HEK293 (cell line): Measurements from ENCODE around the gene PSME1.

Source experiments
- KLF16 ChIP-seq: fragments of 450-650 bp; formaldehyde crosslinking; IDR thresholded peaks from 2 replicates; pipeline ENCODE4 v1.5.1; 2017; ENCODE audit warnings: missing biosample characterization, missing genetic modification characterization
- OVOL3 ChIP-seq: fragments of 450-650 bp; formaldehyde crosslinking; IDR thresholded peaks from 2 replicates; pipeline ENCODE4 v1.5.1; 2016; ENCODE audit warnings: missing biosample characterization, missing genetic modification characterization
- REST ChIP-seq: fragments of 450-650 bp; formaldehyde crosslinking; IDR thresholded peaks from 2 replicates; pipeline ENCODE4 v1.5.1; 2016; ENCODE audit warnings: missing biosample characterization, missing genetic modification characterization
- YY1 ChIP-seq: fragments of 450-650 bp; formaldehyde crosslinking; IDR thresholded peaks from 2 replicates; pipeline ENCODE4 v1.5.1; 2018; ENCODE audit warnings: missing biosample characterization, missing genetic modification characterization
- ZNF274 ChIP-seq, 2 experiments: fragments of 200-500 bp in 1 of 2; fragments of 450-650 bp in 1 of 2; sonication (Bioruptor generic) in 1 of 2; formaldehyde crosslinking in 1 of 2; IDR thresholded peaks; 2 replicates each; pipeline versions ENCODE4 v1.5.1 to v1.6.1; 2014 to 2016; ENCODE audit warnings: borderline replicate concordance in 1 of 2, inconsistent platforms in 1 of 2, low read length in 1 of 2, missing biosample characterization in 1 of 2, missing genetic modification characterization in 1 of 2
- ZNF596 ChIP-seq: fragments of 450-650 bp; IDR thresholded peaks from 2 replicates; pipeline ENCODE4 v1.5.0; 2018; ENCODE audit warnings: missing biosample characterization, mild to moderate bottlenecking, missing genetic modification characterization, moderate library complexity
- ZSCAN16 ChIP-seq: fragments of 450-650 bp; formaldehyde crosslinking; IDR thresholded peaks from 2 replicates; pipeline ENCODE4 v1.5.1; 2016; ENCODE audit warnings: missing biosample characterization, missing genetic modification characterization
- TF ChIP-seq, protein P1 (sequence below): fragments of 450-650 bp; formaldehyde crosslinking; IDR thresholded peaks from 2 replicates; pipeline ENCODE4 v1.5.1; 2016; ENCODE audit warnings: missing biosample characterization, missing genetic modification characterization
- TF ChIP-seq, protein P2 (sequence below): fragments of 450-650 bp; IDR thresholded peaks from 2 replicates; pipeline ENCODE4 v1.5.1; 2018; ENCODE audit warnings: missing biosample characterization, mild to moderate bottlenecking, missing genetic modification characterization
- TF ChIP-seq, protein P3 (sequence below): sonication (generic); formaldehyde crosslinking; IDR thresholded peaks from 2 replicates; pipeline ENCODE4 v1.8.1; 2022; ENCODE audit warnings: mild to moderate bottlenecking, moderate library complexity, missing genetic modification reagents

DNA sequence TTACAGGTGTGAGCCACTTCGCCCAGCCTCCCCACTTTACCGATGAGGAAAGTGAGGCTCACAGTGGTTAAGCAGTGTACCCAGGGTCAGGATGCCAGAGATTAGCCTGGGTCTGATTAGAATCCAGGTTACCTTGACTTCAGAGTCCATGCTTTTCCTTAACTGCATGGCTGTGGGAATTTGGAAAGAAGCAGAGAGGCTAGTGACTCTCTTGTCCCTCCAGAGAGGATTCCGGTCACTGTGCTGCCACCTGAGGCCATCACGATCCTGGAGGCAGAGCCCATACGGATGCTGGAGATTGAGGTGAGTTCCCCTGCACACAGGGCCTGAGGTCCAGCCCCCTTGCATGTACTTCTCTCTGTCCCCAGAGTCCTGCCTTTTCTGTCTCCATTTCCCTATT is 40.6 kb downstream of the PSME1 start:
- TF ChIP-seq, protein P1, sequence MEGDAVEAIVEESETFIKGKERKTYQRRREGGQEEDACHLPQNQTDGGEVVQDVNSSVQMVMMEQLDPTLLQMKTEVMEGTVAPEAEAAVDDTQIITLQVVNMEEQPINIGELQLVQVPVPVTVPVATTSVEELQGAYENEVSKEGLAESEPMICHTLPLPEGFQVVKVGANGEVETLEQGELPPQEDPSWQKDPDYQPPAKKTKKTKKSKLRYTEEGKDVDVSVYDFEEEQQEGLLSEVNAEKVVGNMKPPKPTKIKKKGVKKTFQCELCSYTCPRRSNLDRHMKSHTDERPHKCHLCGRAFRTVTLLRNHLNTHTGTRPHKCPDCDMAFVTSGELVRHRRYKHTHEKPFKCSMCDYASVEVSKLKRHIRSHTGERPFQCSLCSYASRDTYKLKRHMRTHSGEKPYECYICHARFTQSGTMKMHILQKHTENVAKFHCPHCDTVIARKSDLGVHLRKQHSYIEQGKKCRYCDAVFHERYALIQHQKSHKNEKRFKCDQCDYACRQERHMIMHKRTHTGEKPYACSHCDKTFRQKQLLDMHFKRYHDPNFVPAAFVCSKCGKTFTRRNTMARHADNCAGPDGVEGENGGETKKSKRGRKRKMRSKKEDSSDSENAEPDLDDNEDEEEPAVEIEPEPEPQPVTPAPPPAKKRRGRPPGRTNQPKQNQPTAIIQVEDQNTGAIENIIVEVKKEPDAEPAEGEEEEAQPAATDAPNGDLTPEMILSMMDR (tag by site-specific recombination): no peak
- TF ChIP-seq OVOL3 (tag by site-specific recombination) (no peak), YY1 (no peak), ZNF274 (IDR thresholded peaks at IDR 0.05; ENCODE audit: low read length) (no peak), ZNF274 (tag by site-specific recombination; IDR thresholded peaks at IDR 0.05; ENCODE audit: borderline replicate concordance) (no peak), KLF16 (tag by site-specific recombination) (no peak), ZNF596 (tag by site-specific recombination) (no peak), REST (tag by site-specific recombination) (no peak), ZSCAN16 (tag by site-specific recombination) (no peak)
- TF ChIP-seq, protein P2, sequence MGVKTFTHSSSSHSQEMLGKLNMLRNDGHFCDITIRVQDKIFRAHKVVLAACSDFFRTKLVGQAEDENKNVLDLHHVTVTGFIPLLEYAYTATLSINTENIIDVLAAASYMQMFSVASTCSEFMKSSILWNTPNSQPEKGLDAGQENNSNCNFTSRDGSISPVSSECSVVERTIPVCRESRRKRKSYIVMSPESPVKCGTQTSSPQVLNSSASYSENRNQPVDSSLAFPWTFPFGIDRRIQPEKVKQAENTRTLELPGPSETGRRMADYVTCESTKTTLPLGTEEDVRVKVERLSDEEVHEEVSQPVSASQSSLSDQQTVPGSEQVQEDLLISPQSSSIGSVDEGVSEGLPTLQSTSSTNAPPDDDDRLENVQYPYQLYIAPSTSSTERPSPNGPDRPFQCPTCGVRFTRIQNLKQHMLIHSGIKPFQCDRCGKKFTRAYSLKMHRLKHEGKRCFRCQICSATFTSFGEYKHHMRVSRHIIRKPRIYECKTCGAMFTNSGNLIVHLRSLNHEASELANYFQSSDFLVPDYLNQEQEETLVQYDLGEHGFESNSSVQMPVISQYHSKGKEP (tag by site-specific recombination): no peak
- TF ChIP-seq, protein P3, sequence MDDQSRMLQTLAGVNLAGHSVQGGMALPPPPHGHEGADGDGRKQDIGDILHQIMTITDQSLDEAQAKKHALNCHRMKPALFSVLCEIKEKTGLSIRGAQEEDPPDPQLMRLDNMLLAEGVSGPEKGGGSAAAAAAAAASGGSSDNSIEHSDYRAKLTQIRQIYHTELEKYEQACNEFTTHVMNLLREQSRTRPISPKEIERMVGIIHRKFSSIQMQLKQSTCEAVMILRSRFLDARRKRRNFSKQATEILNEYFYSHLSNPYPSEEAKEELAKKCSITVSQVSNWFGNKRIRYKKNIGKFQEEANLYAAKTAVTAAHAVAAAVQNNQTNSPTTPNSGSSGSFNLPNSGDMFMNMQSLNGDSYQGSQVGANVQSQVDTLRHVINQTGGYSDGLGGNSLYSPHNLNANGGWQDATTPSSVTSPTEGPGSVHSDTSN (CRISPR knock-in tag): no peak
